ENCODE measurements around the gene PTPN6. TPM values are rescaled to one million over a fixed set of nuclear protein-coding genes. Genes with fewer than 3 reads are reported as not detected.

Gene PTPN6
- total and polyA plus RNA-seq, 4 donors = 38.2 to 222 (median 170) TPM

DNA sequence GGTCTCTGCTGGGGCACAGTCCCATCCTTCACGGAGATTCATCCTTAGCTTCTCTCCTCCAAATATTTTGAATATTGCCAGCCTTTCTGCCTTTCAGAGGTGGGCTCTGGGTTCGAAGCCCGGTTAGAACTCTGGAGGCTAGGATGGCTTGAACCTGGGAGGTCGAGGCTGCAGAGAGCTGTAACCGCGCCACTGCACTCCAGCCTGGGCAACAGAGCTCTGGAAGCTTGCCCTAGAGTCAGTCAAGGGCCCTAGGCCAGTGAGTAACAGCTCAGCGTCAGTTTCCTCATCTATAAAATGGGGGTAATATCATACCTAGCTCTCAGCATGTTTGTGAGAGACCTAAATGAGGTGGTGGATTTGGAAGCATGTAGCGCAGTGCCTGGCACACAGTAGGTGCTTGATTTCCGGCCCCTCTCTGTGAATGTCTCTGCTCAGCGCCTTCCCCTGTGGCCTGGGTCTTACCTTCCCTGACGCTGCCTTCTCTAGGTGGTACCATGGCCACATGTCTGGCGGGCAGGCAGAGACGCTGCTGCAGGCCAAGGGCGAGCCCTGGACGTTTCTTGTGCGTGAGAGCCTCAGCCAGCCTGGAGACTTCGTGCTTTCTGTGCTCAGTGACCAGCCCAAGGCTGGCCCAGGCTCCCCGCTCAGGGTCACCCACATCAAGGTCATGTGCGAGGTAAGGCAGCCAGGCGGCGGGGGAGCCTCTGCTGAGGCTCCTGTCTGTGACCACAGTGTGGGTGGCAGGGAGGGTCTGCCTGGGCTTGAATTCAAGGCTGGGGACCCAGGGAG, 3.4 kb downstream of the PTPN6 start:
- WGBS, 2 donors = 85% methylated on average over 21 of the region's 21 CpGs
- Histone ChIP-seq H3K4me1 (ENCODE audit: control insufficient read depth in 5 of 5, insufficient read depth in 5 of 5, low read length in 5 of 5) (peaks cover 0 to 11% (median 0%) of the 10 kb centered on the region in 5 donors), H3K4me3 (no peak overlapping the region), H3K27me3 (ENCODE audit: control insufficient read depth in 3 of 3, insufficient read depth in 3 of 3, low read length in 2 of 3) (no peaks in the 10 kb centered on the region), H3K9ac (ENCODE audit: insufficient read depth in 1 of 2, low read length in 2 of 2) (no peak overlapping the region), H3K9me3 (ENCODE audit: control insufficient read depth in 4 of 4, insufficient read depth in 3 of 4, low read length in 3 of 4) (no peaks in the 10 kb centered on the region), H3K36me3 (ENCODE audit: control insufficient read depth in 4 of 4, insufficient read depth in 4 of 4, low read length in 4 of 4) (peaks cover 0 to 17% (median 0%) of the 10 kb centered on the region in 4 donors), H3K27ac (ENCODE audit: low read depth in 1 of 2, low read length in 1 of 2) (peak overlapping the region in 1 of 2 donors; percentile 9)
- no peak for DNase-seq
- ATAC-seq (ENCODE audit: insufficient read depth, low FRiP score) = no peak
- TF ChIP-seq CTCF (IDR thresholded peaks at IDR 0.05; ENCODE audit: control extremely low read depth, extremely low read depth) = no peak

DNA sequence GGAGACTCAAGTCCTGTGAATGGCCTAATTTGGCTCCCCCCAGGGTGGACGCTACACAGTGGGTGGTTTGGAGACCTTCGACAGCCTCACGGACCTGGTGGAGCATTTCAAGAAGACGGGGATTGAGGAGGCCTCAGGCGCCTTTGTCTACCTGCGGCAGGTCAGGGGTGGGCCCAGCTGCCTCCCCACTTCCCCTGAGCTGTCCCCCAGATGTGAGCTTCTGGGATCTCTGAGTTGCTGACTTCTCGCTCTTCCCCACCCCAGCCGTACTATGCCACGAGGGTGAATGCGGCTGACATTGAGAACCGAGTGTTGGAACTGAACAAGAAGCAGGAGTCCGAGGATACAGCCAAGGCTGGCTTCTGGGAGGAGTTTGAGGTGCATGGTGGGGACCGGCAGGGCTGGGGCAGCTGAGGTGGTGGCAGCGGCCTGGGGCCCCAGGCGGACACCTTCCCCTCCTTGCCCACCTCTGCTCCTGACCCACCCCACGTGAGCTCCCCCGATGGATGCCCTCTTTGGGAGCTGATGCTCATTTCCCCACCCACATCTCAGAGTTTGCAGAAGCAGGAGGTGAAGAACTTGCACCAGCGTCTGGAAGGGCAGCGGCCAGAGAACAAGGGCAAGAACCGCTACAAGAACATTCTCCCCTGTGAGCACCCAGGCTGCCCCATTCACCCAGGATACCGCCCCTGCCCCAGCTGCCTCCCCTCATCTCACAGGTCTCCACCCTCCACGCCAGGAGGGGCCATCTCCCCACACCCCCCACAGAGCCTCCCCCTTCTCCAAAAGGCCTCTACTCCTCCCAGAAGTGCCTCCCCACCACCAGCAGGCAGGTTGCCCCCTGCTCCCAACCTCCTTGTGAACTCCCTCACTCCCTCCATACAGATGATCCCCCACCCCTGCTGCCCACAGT, 4.2 kb downstream of the PTPN6 start:
- peaks cover 0 to 17% (median 0%) of the 10 kb centered on the region in 5 donors for H3K4me1 ChIP-seq (ENCODE audit: control insufficient read depth in 5 of 5, insufficient read depth in 5 of 5, low read length in 5 of 5)
- H3K9ac ChIP-seq (ENCODE audit: insufficient read depth in 1 of 2, low read length in 2 of 2) = no peak overlapping the region
- 86 to 91% methylated on average over 22 of the region's 22 CpGs for WGBS, 2 donors
- no peak for TF ChIP-seq CTCF (IDR thresholded peaks at IDR 0.05; ENCODE audit: control extremely low read depth, extremely low read depth)
- no peaks in the 10 kb centered on the region for H3K27me3 ChIP-seq (ENCODE audit: control insufficient read depth in 3 of 3, insufficient read depth in 3 of 3, low read length in 2 of 3)
- ATAC-seq (ENCODE audit: insufficient read depth, low FRiP score) (no peak), DNase-seq (no peak)
- H3K36me3 ChIP-seq (ENCODE audit: control insufficient read depth in 4 of 4, insufficient read depth in 4 of 4, low read length in 4 of 4) = peaks cover 0 to 21% (median 0%) of the 10 kb centered on the region in 4 donors
- no peak overlapping the region for H3K27ac ChIP-seq (ENCODE audit: low read depth in 1 of 2, low read length in 1 of 2)
- H3K9me3 ChIP-seq (ENCODE audit: control insufficient read depth in 4 of 4, insufficient read depth in 3 of 4, low read length in 3 of 4) = no peaks in the 10 kb centered on the region
- H3K4me3 ChIP-seq = no peak overlapping the region

DNA sequence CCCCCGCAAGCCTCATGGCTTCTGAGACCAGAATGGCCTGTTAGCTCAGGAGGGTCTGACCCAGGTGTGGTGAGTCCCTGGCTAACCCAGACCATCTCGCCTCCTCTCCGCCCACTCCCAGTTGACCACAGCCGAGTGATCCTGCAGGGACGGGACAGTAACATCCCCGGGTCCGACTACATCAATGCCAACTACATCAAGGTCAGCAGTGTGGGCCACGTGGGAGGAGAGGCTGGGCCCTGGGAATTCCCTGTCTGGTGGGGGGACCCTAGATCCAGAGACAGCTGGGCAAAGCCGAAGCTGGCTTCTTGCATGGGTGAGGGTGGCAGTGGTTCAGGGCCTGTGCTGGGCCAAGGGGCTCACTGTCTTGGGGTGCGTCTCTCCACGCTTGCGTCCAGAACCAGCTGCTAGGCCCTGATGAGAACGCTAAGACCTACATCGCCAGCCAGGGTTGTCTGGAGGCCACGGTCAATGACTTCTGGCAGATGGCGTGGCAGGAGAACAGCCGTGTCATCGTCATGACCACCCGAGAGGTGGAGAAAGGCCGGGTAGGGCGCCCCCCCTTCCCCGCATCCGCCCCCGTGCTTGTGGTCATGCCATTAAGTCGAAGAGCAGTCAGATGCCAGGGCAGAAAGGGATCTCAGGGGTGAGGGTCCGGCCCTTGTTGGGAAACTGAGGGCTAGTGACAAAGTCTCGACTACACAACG, 5.0 kb downstream of the PTPN6 start:
- no peak for ATAC-seq (ENCODE audit: insufficient read depth, low FRiP score)
- Histone ChIP-seq H3K4me3 (no peak overlapping the region), H3K4me1 (ENCODE audit: control insufficient read depth in 5 of 5, insufficient read depth in 5 of 5, low read length in 5 of 5) (peaks cover 0 to 23% (median under 1%) of the 10 kb centered on the region in 5 donors), H3K27ac (ENCODE audit: low read depth in 1 of 2, low read length in 1 of 2) (no peak overlapping the region), H3K9me3 (ENCODE audit: control insufficient read depth in 4 of 4, insufficient read depth in 3 of 4, low read length in 3 of 4) (no peaks in the 10 kb centered on the region), H3K9ac (ENCODE audit: insufficient read depth in 1 of 2, low read length in 2 of 2) (no peak overlapping the region), H3K27me3 (ENCODE audit: control insufficient read depth in 3 of 3, insufficient read depth in 3 of 3, low read length in 2 of 3) (no peaks in the 10 kb centered on the region), H3K36me3 (ENCODE audit: control insufficient read depth in 4 of 4, insufficient read depth in 4 of 4, low read length in 4 of 4) (peaks cover 0 to 24% (median 0%) of the 10 kb centered on the region in 4 donors)
- WGBS, 2 donors = 69 to 79% methylated on average over 28 of the region's 28 CpGs
- TF ChIP-seq CTCF (IDR thresholded peaks at IDR 0.05; ENCODE audit: control extremely low read depth, extremely low read depth) = no peak
- DNase-seq = no peak
